SW480 (cell line): Measurements from ENCODE around the gene BTNL8.

Experiments
- DNase-seq: peaks from one replicate; pipeline ENCODE4 v3.0.0-alpha.2; 2016; ENCODE audit warnings: low spot score

BTNL8 gene

DNA sequence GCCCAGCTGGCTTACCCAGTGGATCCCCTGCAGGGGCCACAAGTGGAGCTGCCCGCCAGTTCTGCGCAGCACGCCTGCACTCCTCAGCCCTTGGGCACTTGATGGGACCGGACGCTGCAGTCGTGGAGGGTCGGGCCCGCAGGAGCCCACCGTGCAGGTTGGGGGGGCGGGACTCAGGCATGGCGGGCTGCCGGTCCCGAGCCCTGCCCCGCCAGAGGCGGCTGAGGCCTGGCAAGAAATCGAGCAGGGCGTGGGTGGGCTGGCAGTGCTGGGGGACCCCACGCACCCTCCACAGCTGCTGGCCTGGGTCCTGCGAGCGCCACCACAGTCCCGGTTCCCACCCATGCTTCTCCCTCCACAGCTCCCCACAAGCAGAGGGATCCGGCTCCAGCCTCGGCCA lies 70.4 kb downstream of the BTNL8 start:
- DNase-seq = no peak

DNA sequence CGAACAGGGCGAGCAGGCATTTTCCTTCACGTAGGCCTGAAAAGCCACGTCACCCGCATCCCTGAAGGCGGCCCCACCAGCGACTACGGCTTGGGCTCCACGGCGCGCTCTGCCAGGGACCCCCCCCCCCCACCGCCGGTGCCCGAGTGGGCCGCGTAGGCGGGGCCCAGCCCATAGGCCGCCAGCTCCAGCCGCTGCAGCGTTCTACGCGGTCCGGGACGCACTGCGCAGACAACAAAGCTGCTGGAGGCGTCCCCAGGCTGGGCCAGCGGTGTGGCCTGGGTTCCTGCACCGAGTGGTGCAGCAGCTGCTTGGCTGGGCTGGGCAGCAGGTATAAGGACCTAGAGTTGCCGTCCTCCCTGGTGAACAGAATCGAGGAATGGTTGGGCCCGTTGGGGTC lies 71.4 kb downstream of the BTNL8 start:
- no peak for DNase-seq

GRCh38 chr5:180970875-180971274 lies 71.9 kb downstream of the BTNL8 start:
- DNase-seq = no peak

- no peak for DNase-seq
Observed at GRCh38 chr5:180974612-180975315, 75.8 kb downstream of the BTNL8 start.

GRCh38 chr5:180975338-180975737 lies 76.4 kb downstream of the BTNL8 start:
- no peak for DNase-seq

DNA sequence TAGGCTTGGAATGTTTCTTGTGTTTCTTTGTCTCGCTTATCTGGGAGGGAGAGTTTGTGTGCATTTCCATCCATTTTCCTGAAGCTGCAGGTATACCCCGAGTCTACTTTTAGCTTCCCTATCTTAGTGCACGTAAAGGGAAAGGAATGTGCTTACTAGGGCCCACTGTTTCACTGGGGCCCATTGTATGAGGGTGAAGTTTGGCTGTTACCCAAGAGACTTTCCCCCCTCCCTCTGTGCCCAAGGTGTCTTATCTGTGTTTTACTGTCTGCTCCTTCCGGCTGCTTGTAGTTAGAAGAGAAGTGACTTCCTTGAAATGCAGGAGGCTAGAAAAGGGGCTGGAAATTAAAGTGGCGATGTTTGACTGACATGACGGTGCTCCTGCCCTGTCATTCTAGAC lies 77.6 kb downstream of the BTNL8 start:
- DNase-seq = no peak

DNA sequence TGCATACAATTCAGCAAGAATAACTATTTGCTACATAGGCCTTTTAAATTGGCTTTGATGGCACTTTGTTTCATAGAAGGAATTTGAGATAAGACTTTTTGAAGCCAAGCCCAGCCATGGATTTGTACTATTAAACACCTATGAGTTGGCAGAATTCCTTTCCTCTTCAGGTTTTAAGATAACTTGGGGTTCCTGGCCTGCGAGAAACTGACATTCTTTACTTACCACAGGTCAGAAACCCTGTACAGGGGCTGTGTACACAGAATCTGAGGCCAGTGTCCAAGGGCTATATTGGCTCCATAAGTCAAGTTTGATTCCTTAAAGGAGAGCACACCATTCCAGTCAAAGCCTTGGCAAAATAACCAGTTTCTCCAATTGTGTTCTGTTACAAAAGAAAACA lies 78.9 kb downstream of the BTNL8 start:
- no peak for DNase-seq

GRCh38 chr5:180982008-180982741 lies 83.2 kb downstream of the BTNL8 start:
- no peak for DNase-seq

- no peak for DNase-seq
Observed at GRCh38 chr5:180988016-180988415, 89.1 kb downstream of the BTNL8 start.

- DNase-seq = no peak
Observed at GRCh38 chr5:180988592-180988991, 89.6 kb downstream of the BTNL8 start, which contains the start of gene BTNL3. BTNL3 (plus strand) TSS chr5:180988846; CDS start chr5:180989029, 183 bp downstream.

DNA sequence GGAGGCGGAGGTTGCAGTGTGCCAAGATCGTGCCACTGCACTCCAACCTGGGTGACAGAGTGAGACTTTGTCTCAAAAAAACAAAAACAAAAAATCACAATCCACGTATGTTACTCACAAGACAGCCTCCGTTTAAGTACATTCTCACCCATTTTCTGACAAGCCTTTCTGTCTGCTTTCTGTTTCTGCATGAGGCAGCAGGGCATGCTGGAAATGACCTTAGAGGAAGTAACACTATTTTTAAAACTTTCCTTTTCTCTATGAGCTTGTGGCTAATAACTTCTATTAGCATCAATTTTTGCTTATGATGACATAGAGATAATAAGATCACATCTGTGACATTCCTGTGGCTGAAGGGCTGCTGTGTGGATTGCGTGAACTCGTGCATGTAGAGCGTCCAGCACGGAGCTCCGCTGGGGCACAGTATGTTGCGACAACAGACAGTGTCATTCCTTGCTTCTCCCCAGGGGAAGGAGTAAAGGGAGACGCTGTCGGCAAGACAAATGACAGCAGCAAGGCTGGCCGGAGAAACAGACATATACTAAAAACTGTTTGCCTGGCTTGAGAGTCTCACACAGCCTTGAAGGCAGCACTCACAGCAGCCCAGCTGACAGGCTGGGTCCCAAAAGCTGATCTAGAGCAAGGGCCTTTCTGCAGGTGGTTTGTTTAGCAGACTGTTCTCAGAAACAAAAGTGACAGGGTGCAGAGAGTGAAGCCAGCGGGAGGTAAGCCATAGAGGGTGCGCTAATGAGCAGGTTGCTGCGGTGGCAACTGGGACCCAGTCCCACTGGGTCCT lies 91.3 kb downstream of the BTNL8 start:
- no peak for DNase-seq

- DNase-seq = no peak
Observed at GRCh38 chr5:180990882-180991242, 91.9 kb downstream of the BTNL8 start.
